HG03439 (cell line): ENCODE results near the gene SPDYE6.
"Not testable (repeated sequence)": the region's sequence is repeated elsewhere in the genome, so short reads cannot be mapped to it uniquely, and the experiment has no call there.

ENCODE experiments used
- ATAC-seq: cut with Tn5 transposase; IDR thresholded peaks from one replicate; pipeline ENCODE4 v1.9.1; 2021; ENCODE audit warnings: mild to moderate bottlenecking, moderate library complexity; ENCODE audit not compliant: unreplicated experiment

Gene SPDYE6

GRCh38 chr7:102364394-102364886 lies 8.2 kb upstream of the SPDYE6 start:
- ATAC-seq = not testable (repeated sequence)

- ATAC-seq = peak; percentile 100
These were observed 7.5 kb upstream of the SPDYE6 start for GRCh38 chr7:102363549-102364393.

- not testable (repeated sequence) for ATAC-seq
These were observed 9.3 kb downstream of the SPDYE6 start for GRCh38 chr7:102346983-102347382.

- not testable (repeated sequence) for ATAC-seq
These were observed 15.5 kb downstream of the SPDYE6 start for GRCh38 chr7:102340599-102341368.

- not testable (repeated sequence) for ATAC-seq
These were observed 18.8 kb downstream of the SPDYE6 start for GRCh38 chr7:102337420-102337819.

GRCh38 chr7:102337002-102337401 lies 19.2 kb downstream of the SPDYE6 start:
- not testable (repeated sequence) for ATAC-seq

GRCh38 chr7:102335574-102335973 lies 20.7 kb downstream of the SPDYE6 start:
- not testable (repeated sequence) for ATAC-seq

GRCh38 chr7:102330666-102331460 lies 25.4 kb downstream of the SPDYE6 start:
- not testable (repeated sequence) for ATAC-seq

GRCh38 chr7:102329366-102329765 lies 26.9 kb downstream of the SPDYE6 start:
- ATAC-seq = not testable (repeated sequence)

GRCh38 chr7:102328863-102329262 lies 27.4 kb downstream of the SPDYE6 start:
- ATAC-seq = not testable (repeated sequence)

GRCh38 chr7:102327183-102327582 lies 29.1 kb downstream of the SPDYE6 start:
- not testable (repeated sequence) for ATAC-seq

- no peak for ATAC-seq
These were observed 29.9 kb downstream of the SPDYE6 start for GRCh38 chr7:102326157-102326889.

GRCh38 chr7:102325106-102325505 lies 31.1 kb downstream of the SPDYE6 start:
- ATAC-seq = not testable (repeated sequence)

- ATAC-seq = no peak
These were observed 32.4 kb downstream of the SPDYE6 start for GRCh38 chr7:102323914-102324195.

- no peak for ATAC-seq
These were observed 34.0 kb downstream of the SPDYE6 start for GRCh38 chr7:102322202-102322715.

GRCh38 chr7:102321351-102322201 lies 34.7 kb downstream of the SPDYE6 start:
- no peak for ATAC-seq

- no peak for ATAC-seq
These were observed 35.5 kb downstream of the SPDYE6 start for GRCh38 chr7:102320601-102321350.

GRCh38 chr7:102320181-102320580 lies 36.1 kb downstream of the SPDYE6 start:
- ATAC-seq = no peak
